Upper lobe of right lung (tissue), 1 donor: ENCODE results near the gene FBLN5. TPM values are rescaled to one million over a fixed set of nuclear protein-coding genes. Genes with fewer than 3 reads are reported as not detected.

Experiments
- ATAC-seq: fragments of 200-7000 bp; cut with Tn5 transposase; one replicate; pipeline ENCODE4 v1.9.1; 2020; ENCODE audit warnings: mild to moderate bottlenecking, moderate library complexity
- DNase-seq: peaks from one replicate; pipeline ENCODE4 v3.0.0-alpha.2; 2020
- H3K27ac ChIP-seq: fragments of 200-600 bp; one replicate; pipeline ENCODE4 v1.8.0; 2022
- H3K27me3 ChIP-seq: fragments of 200-600 bp; one replicate; pipeline ENCODE4 v1.8.0; 2022; ENCODE audit warnings: mild to moderate bottlenecking
- H3K36me3 ChIP-seq: fragments of 200-600 bp; one replicate; pipeline ENCODE4 v1.8.0; 2022
- H3K4me1 ChIP-seq: fragments of 200-600 bp; one replicate; pipeline ENCODE4 v1.8.0; 2022
- H3K4me3 ChIP-seq: fragments of 200-600 bp; one replicate; pipeline ENCODE4 v1.8.0; 2022; ENCODE audit warnings: mild to moderate bottlenecking
- H3K9me3 ChIP-seq: fragments of 200-600 bp; one replicate; pipeline ENCODE4 v1.8.0; 2022
- CTCF ChIP-seq: fragments of 200-600 bp; IDR thresholded peaks from one replicate; pipeline ENCODE4 v1.8.0; 2022; ENCODE audit warnings: antibody characterized with exemption
- intact Hi-C: fragments of 100-400 bp; cut with DNase I; formaldehyde crosslinking; loops from one replicate; pipeline ENCODE4 v1.11.0; 2022
- total RNA-seq: library from RNA; stranded (reverse); fragmentation: NEBNext Ultra II Directional; extraction: Animal tissue kit (Norgen Biotek cat#: 25700); gene quantifications from one replicate; pipeline ENCODE4 v1.2.1, GENCODE V29; 2021
- donor health status: DM: no; HTN: yes; CAD: no; lungs with severe emphysema.

Gene FBLN5
- total RNA-seq, 1 donor from 2014 or later, result 245 TPM

DNA sequence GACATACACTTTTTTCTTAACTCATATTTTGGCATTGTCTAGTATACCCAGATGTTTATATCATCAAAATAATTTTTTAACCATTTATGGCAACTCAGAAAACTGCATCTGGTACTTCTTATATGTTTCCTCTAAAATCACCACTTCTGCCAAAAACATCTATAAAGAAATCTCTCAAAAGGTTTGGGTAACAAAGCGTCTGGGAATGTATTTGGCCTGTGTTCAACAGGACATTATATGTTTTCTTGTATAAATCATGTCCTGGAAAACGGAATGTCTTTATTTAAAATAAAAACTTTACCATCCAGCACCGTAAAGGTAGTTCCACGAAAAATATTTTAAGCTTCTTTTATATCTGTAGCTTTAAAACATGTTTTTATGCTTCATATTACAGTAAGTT is 36.1 kb upstream of the FBLN5 start:
- Histone ChIP-seq H3K27me3 (no peaks in the 10 kb centered on the region), H3K36me3 (peaks cover 19% of the 10 kb centered on the region), H3K9me3 (no peaks in the 10 kb centered on the region), H3K27ac (no peak overlapping the region), H3K4me1 (peaks cover 9% of the 10 kb centered on the region), H3K4me3 (no peak overlapping the region)
- no peak for TF ChIP-seq CTCF
- intact Hi-C loops, result no loop called here
- DNase-seq (no peak), ATAC-seq (no peak)

- no peak for DNase-seq
- no peaks in the 10 kb centered on the region for H3K36me3 ChIP-seq
- no peak for TF ChIP-seq CTCF
- peak; percentile 81 for ATAC-seq
- no peak overlapping the region for H3K27ac ChIP-seq
- H3K4me3 ChIP-seq, result no peak overlapping the region
- H3K27me3 ChIP-seq, result no peaks in the 10 kb centered on the region
- H3K9me3 ChIP-seq, result no peaks in the 10 kb centered on the region
- H3K4me1 ChIP-seq, result peaks cover 6% of the 10 kb centered on the region
- intact Hi-C loops, result no loop called here
Measured at GRCh38 chr14:91980157-91980556, 32.7 kb upstream of the FBLN5 start.

GRCh38 chr14:91977884-91978283 is 30.4 kb upstream of the FBLN5 start:
- ATAC-seq (no peak), DNase-seq (no peak)
- intact Hi-C loops, result no loop called here
- H3K27ac ChIP-seq, result no peak overlapping the region
- H3K27me3 ChIP-seq, result no peaks in the 10 kb centered on the region
- peaks cover 23% of the 10 kb centered on the region for H3K36me3 ChIP-seq
- H3K4me3 ChIP-seq, result no peak overlapping the region
- no peak for TF ChIP-seq CTCF
- H3K4me1 ChIP-seq, result no peaks in the 10 kb centered on the region
- H3K9me3 ChIP-seq, result no peaks in the 10 kb centered on the region

- TF ChIP-seq CTCF, result no peak
- H3K27me3 ChIP-seq, result no peaks in the 10 kb centered on the region
- DNase-seq (no peak), ATAC-seq (no peak)
- H3K9me3 ChIP-seq, result no peaks in the 10 kb centered on the region
- no peak overlapping the region for H3K4me3 ChIP-seq
- no peak overlapping the region for H3K27ac ChIP-seq
- H3K36me3 ChIP-seq, result peaks cover 43% of the 10 kb centered on the region
- no peaks in the 10 kb centered on the region for H3K4me1 ChIP-seq
- intact Hi-C loops, result no loop called here
Measured at GRCh38 chr14:91975763-91976162, 28.3 kb upstream of the FBLN5 start.

GRCh38 chr14:91971188-91971778 is 23.8 kb upstream of the FBLN5 start:
- intact Hi-C loops, result no loop called here
- no peaks in the 10 kb centered on the region for H3K27me3 ChIP-seq
- H3K27ac ChIP-seq, result no peak overlapping the region
- no peaks in the 10 kb centered on the region for H3K9me3 ChIP-seq
- H3K36me3 ChIP-seq, result peaks cover 81% of the 10 kb centered on the region
- no peak for ATAC-seq
- no peak for DNase-seq
- H3K4me3 ChIP-seq, result no peak overlapping the region
- no peaks in the 10 kb centered on the region for H3K4me1 ChIP-seq
- no peak for TF ChIP-seq CTCF

- H3K36me3 ChIP-seq, result peaks cover 62% of the 10 kb centered on the region
- H3K4me3 ChIP-seq, result no peak overlapping the region
- DNase-seq (no peak), ATAC-seq (no peak)
- no peak for TF ChIP-seq CTCF
- no peak overlapping the region for H3K27ac ChIP-seq
- no peaks in the 10 kb centered on the region for H3K4me1 ChIP-seq
- no peaks in the 10 kb centered on the region for H3K27me3 ChIP-seq
- no peaks in the 10 kb centered on the region for H3K9me3 ChIP-seq
- intact Hi-C loops, result no loop called here
Measured at GRCh38 chr14:91968280-91968679, 20.8 kb upstream of the FBLN5 start.
